NCI-H146 treated with DMSO at 0.1 percent for 48 hours (cell line): Measurements from ENCODE around the gene LYPD8.
A peak's percentile ranks its signal among the peaks of the same experiment; 100 is the strongest.

ENCODE experiments used
- DNase-seq: peaks from one replicate; lab custom pipeline; 2025; ENCODE audit not compliant: unreplicated experiment; lab: John Stamatoyannopoulos, UW

The LYPD8 gene

DNA sequence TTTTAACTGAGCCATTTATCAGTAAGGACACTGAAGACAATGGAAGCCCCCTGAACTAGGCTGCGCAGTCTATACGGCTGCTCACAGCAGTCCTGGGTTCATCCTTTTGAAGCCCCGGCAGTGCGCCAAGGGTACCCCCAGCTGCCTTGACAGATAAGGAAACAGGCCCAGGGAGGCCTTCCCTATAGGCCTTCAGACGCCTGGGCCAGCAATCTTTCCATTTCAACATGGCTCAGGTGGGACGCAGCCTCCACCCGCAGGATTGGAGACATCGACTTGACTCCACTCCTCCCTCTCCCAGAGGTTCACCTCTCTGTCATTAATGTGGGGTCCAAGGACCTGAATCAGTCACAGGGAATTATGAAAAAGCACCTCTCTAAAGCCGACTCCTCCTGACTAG, 2.8 kb upstream of the LYPD8 start:
- DNase-seq, result no peak

GRCh38 chr1:248757784-248758195, 2.2 kb upstream of the LYPD8 start:
- DNase-seq, result no peak

DNA sequence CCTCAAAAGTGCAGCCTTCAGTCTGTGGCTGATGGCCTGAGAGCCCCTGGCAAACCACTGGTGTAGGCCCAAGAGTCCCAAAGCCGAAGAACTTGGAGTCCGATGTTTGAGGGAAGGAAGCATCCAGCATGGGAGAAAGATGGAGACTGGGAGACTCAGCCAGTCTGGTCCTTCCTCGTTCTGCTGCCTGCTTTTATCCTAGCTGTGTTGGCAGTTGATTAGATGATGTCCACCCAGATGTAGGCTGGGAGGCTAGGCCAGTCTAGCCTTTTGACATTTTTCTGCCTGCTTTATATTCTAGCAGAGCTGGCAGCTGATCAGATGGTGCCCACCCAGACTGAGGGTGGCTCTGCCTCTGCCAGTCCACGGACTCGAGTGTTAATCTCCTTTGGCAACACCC, 1.1 kb upstream of the LYPD8 start:
- DNase-seq, result no peak

DNA sequence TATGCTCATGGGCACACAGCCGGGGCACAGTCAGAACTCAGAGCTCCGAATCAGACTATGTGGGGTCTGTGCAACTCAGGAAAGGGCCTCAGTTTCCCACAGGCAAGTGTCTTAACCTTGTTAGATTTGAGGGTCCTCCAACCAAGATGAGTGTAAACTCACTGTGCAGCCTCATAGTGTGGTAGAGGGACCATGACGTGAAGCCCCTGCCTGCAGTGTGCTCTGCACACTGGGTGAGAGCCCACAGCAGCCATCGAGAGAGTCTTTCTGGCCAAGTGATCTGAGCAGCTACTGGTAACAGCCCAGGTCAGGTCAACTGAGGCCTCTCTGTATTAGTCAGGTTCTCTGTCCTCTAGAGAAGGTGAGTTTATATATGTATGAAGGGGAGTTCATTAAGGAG, 592 bp upstream of the LYPD8 start:
- no peak for DNase-seq

DNA sequence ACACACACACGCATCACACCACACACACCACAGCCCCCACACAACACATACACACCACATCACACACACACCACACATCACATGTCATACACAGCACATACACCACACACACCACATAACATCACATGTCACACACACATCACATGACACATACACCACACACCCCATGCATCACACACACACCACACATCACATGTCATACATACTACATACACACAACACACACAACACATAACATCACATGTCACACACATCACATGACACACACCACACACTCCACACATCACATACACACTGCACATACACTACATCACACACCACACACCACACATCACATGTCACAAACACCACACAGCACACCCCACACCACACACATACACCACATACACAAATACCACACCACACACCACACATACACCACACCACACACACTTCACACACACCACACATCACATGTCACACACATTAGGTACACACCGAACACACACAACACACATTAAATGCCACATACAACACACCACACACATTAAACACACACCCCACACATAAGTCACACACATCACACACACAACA, 1.8 kb downstream of the LYPD8 start:
- DNase-seq, result no peak

DNA sequence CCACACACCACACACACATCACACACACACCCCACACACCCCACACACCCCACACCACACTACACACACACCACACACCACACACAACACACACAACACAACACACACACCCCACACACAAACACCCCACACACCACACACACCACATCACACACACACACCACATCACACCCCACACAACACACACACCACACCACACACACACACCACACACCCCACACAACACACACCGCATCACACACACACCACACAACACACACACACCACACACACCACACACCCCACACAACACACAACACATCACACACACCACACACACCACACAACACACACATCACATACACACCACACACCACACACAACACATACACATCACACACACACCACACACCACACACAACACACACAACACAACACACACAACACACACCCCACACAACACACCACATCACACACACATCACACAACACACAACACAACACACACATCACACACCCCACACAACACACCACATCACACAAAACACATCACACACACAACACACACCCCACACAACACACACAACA, 2.4 kb downstream of the LYPD8 start:
- DNase-seq, result no peak

- DNase-seq, result peak; percentile 46
Measured at GRCh38 chr1:248752161-248753028, 3.2 kb downstream of the LYPD8 start.

DNA sequence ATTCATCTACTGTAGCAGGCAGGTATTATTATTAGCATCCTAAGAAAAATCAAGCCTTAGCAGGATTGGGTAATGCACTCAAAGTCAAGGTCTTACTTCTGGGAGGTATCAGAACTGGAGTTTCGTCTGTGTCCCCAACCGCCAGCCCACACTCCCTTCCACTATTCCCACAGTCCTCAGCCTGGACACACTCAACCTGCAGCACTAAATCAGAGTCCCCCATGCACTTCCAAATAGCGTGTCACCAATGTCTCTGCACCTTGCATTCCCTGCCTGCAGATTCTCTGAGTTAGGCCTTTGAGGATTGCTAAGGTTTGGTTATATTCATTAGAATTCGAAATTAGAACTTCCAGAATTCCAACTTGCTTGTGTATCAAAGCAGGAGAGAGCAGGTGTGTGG, 3.9 kb downstream of the LYPD8 start:
- DNase-seq, result no peak

DNA sequence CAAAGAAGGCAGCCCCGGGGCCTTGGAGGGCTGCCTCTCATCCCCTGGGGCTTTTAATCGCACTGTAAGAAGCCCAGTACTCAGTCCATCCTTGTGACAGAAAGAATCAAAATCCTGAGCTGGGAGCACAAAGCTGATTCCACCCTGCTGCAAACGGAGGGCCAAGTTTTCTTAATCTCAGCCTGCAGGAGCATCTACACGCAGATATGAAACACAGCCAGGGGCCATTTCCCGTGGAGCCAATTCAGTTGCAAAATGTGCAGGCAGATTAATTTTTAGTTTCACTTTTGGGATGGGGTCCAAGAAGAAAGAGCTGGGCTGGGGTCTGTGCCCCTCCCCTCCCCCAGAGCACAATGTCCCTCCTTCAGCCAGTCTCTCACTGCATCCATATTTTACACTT, 4.4 kb downstream of the LYPD8 start:
- no peak for DNase-seq

DNA sequence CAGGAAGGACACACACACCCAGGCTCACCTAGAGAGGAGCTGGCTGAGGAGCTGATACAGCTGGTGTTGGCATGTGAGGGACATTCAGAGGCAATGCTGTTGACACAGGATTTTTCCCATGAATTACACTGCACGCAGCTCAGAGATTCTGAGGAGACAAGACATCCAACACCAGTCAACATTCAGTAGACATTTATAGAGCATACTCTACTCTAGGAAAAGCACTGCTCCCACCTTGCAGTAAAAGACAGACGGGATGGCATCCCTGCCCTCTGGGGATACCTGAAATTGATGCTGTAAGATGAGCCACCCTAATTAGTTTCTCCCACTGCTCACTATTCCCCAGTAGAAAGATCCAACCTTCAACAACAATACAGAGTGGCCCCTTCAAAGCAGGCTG, 5.1 kb downstream of the LYPD8 start:
- DNase-seq, result peak; percentile 48

DNA sequence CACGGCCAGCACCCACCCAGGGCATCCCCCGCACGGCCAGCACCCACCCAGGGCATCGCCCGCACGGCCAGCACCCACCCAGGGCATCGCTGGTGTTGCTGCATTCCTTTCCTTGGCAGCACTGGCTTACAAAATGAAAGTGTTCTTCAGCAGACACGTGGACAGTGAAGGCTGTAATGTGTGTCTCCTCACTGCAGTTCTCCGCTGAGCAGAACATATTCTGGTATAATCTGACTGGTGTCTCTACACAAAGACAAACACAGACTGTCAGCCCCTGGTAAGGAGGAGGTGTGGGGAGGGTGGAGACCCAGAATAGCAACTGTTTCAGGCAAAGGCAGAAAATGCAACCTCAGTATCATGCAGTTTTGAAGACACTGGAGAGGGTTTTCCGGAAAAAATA, 7.3 kb downstream of the LYPD8 start:
- no peak for DNase-seq

DNA sequence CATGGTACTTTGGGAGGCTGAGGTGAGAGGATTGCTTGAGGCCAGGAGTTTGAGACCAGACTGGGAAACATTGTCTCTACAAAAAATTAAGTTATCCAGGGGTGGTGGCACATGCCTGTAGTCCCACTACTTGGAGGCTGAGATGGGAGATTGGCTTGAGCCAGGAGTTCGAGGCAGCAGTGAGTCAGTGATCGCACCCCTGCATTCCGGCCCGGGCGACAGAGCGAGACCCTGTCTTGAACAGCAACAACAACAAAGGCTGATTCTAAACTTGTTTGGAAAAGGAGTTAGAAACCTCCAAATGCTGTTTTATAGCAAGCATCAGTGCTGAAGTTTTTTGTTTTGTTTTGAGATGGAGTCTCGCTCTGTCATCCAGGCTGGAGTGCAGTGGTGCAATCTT, 14.7 kb downstream of the LYPD8 start:
- no peak for DNase-seq

GRCh38 chr1:248739572-248740205, 15.9 kb downstream of the LYPD8 start:
- DNase-seq, result no peak

DNA sequence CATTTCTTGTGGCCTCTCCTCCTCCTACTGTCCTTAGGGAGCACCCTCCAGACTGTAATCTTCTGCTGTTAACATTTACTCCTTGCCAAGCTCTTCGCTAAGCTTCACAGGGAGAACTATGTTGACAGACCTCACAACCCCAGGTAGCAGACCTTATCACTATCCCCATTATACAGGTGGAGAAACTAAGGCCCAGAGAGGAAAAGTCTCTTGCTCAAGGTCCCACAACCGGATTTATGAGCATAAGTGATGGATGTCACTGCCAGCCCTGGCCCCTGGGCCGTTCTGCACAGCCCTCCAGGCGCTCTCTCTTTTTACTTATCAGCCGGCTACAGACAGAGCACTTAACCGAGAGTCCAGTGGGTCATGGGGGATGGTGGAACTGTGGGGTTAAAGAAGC, 18.1 kb downstream of the LYPD8 start:
- no peak for DNase-seq

DNA sequence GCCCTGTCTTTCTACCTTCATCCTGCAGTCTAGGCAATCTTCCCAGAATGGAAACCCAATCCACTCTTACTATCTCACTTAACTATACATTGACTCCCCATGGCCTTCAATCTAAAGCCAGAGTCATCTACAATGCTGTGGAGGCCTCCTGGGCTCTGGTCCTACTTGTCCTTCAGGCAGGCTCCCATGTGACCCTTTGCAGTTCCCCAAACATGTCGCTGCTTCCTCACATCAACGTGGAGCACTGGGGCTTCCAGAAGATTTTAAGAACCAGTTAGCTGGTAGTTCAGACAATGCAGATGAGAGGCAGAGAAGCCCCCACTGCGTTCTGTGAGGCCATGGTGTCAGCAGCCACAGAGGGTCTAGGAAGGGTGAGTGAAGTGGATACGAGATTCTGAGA, 18.6 kb downstream of the LYPD8 start:
- no peak for DNase-seq

GRCh38 chr1:248733566-248733965, 22.0 kb downstream of the LYPD8 start:
- DNase-seq, result no peak

DNA sequence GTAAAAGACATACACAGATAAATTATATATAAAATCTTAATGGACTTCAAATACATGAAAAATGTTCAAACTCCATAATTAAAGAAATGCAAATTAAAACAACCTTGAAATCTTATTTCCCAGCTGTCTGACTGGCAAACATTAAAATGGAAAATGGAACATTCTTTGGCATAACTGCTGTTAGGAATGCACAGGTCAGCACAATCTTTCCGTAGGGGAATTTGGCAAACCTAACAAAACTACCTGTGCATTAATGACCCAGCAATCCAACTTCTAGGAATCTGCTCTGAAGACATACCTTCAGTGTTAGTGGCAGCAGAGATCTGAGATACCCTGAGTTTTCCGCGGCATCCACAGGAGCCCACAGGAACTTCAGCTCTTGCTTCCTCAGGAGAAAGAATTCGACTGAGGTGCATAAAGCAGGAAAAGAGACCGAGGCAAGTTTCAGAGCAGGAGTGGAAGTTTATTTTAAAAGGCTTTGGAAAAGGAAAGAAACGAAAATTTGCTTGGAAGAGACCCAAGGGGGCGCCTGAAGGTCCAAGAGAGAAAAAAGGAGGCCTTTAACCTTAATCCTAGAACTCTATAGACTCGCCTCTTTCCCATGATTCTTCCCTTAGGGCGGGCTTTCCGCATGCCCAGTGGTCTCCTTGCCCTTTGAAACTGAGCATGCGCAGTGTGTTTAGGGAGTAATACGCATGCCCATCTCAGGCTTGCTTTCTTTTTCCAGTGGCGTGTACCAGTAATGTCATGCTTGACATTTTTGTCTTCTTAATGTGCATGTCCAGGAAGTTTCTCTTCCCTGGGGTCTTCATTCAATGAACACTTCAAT, 24.8 kb downstream of the LYPD8 start:
- DNase-seq, result no peak

GRCh38 chr1:248714248-248714647, 41.3 kb downstream of the LYPD8 start:
- no peak for DNase-seq

GRCh38 chr1:248710305-248710900, 45.2 kb downstream of the LYPD8 start:
- no peak for DNase-seq

DNA sequence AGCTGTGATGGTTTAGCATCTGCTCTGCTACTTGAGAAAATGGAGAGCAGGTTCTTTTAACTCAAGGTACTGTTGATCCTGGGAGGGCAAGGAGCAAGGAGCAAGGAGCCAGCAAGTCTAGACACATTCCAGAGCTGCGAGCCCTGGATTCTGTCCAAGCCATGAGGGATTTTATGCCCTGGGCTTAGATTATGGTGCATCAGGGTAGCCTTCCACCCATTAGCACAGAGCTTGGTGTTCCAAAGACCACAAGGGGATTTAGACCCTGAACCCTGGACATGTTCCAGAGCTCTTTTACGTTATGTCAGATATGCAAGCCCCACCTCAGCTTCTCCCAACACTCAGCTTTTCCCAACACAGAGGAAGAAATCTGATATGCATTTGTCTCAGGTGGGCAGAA, 51.0 kb downstream of the LYPD8 start:
- no peak for DNase-seq

DNA sequence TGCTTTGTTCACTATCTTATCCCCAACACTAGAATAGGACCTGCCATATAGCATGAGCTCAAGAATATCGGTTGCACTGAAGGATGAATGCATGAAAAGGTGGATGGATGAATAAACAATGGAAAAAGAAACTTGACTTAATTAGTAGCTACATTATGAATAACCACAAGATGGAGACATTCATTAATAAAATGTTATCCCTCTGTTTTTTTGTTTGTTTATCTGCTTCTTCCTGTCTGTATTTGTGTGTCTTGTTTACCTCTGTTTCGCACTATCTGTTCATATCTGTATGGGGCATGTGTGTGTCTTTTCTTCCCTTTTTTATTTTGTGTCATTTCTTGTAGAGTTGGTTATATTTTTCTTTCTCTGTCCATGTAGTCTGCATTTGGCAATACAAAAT, 51.9 kb downstream of the LYPD8 start:
- no peak for DNase-seq
